H1 (cell line): ENCODE measurements around the gene LAMC1. TPM values are rescaled to one million over a fixed set of nuclear protein-coding genes. Genes with fewer than 3 reads are reported as not detected.

Experiments used
- CTCF ChIA-PET: fragments of 300-600 bp; sonication (Branson Sonifier 250); formaldehyde crosslinking; loops from one replicate; lab custom pipeline; 2021; ENCODE audit not compliant: partially characterized antibody; lab: Charles Lee
- POLR2A ChIA-PET: fragments of 300-600 bp; sonication (Branson Sonifier 250); formaldehyde crosslinking; loops from one replicate; lab custom pipeline; 2021; ENCODE audit warnings: inconsistent platforms; ENCODE audit not compliant: partially characterized antibody; lab: Charles Lee
- DNase-seq, 2 experiments: peaks; one replicate each; pipeline versions ENCODE4 v3.0.0 to v3.0.0-alpha.2; 2010 to 2022; ENCODE audit warnings: low spot score in 2 of 2, low read depth in 1 of 2, mixed read lengths in 1 of 2
- FAIRE-seq: peaks from 2 replicates; lab custom pipeline; 2011; peaks lifted over from hg19 to GRCh38; lab: Jason Lieb, UNC
- H2AFZ ChIP-seq: 2 replicates; pipeline ENCODE4 v1.8.1; 2012; ENCODE audit warnings: low read length, inconsistent platforms
- H2AK5ac ChIP-seq: 2 replicates; pipeline ENCODE4 v1.6.1; 2013; ENCODE audit warnings: low read depth, low read length
- H2BK120ac ChIP-seq: replicated peaks from 2 replicates; pipeline ENCODE3; 2013; ENCODE audit warnings: low read depth, low read length, inconsistent platforms
- H2BK12ac ChIP-seq: 2 replicates; pipeline ENCODE4 v1.6.1; 2013; ENCODE audit warnings: low read depth, low read length
- H2BK15ac ChIP-seq: 2 replicates; pipeline ENCODE4 v1.6.1; 2013; ENCODE audit warnings: low read length
- H2BK20ac ChIP-seq: 2 replicates; pipeline ENCODE4 v1.6.1; 2013; ENCODE audit warnings: low read length
- H2BK5ac ChIP-seq: 2 replicates; pipeline ENCODE4 v1.6.1; 2013; ENCODE audit warnings: low read depth, low read length
- H3K14ac ChIP-seq: 2 replicates; pipeline ENCODE4 v1.6.1; 2013; ENCODE audit warnings: inconsistent platforms; ENCODE audit not compliant: insufficient read length
- H3K18ac ChIP-seq: 2 replicates; pipeline ENCODE4 v1.6.1; 2013; ENCODE audit warnings: low read length; ENCODE audit errors: extremely low read depth
- H3K23ac ChIP-seq: 2 replicates; pipeline ENCODE4 v1.6.1; 2013; ENCODE audit warnings: inconsistent platforms; ENCODE audit not compliant: insufficient read length
- H3K23me2 ChIP-seq: 2 replicates; pipeline ENCODE4 v1.6.1; 2013; ENCODE audit warnings: low read depth, low read length
- H3K27ac ChIP-seq: 2 replicates; pipeline ENCODE4 v1.6.1; 2011; ENCODE audit warnings: low read depth, low read length, inconsistent platforms
- H3K27me3 ChIP-seq, 4 experiments: replicated peaks in 1 of 4; 1 replicate in 1 of 4; 2 replicates in 3 of 4; pipeline versions ENCODE4 v1.6.1 to v1.8.1; 2011 to 2013; ENCODE audit warnings: low read length in 3 of 4, mild to moderate bottlenecking in 3 of 4, inconsistent platforms in 2 of 4, mixed read lengths in 2 of 4, moderate library complexity in 1 of 4; ENCODE audit not compliant: control insufficient read depth in 3 of 4, insufficient read depth in 3 of 4; ENCODE audit errors: extremely low read depth in 1 of 4
- H3K36me3 ChIP-seq, 4 experiments: 2 replicates each; pipeline versions ENCODE4 v1.6.1 to v1.8.1; 2011 to 2013; ENCODE audit warnings: mild to moderate bottlenecking in 4 of 4, low read length in 3 of 4, moderate library complexity in 2 of 4, control low read depth in 1 of 4, inconsistent platforms in 1 of 4; ENCODE audit not compliant: insufficient read depth in 4 of 4, control insufficient read depth in 2 of 4
- H3K4ac ChIP-seq: replicated peaks from 2 replicates; pipeline ENCODE3; 2013; ENCODE audit warnings: low read length, low read depth, mixed read lengths, inconsistent platforms; ENCODE audit not compliant: insufficient read length
- H3K4me1 ChIP-seq, 4 experiments: replicated peaks in 1 of 4; 1 replicate in 1 of 4; 2 replicates in 3 of 4; pipeline versions ENCODE4 v1.6.1 to v1.8.1; 2011 to 2013; ENCODE audit warnings: low read length in 3 of 4, inconsistent platforms in 2 of 4, mixed read lengths in 1 of 4; ENCODE audit not compliant: insufficient read depth in 4 of 4, control insufficient read depth in 3 of 4
- H3K4me2 ChIP-seq, 2 experiments: 2 replicates each; pipeline versions ENCODE4 v1.6.1 to v1.8.1; 2011 to 2013; ENCODE audit warnings: low read depth in 2 of 2, low read length in 2 of 2, control low read depth in 1 of 2, inconsistent platforms in 1 of 2, mild to moderate bottlenecking in 1 of 2; ENCODE audit not compliant: insufficient read depth in 1 of 2
- H3K4me3 ChIP-seq, 4 experiments: fragments of 200-600, 300-600 bp in 1 of 4; sonication (generic), shearing (Covaris generic), sonication (Bioruptor Twin) in 1 of 4; 2 replicates each; pipeline versions ENCODE4 v1.5.1 to v1.8.1; 2011 to 2016; ENCODE audit warnings: low read length in 4 of 4, low read depth in 3 of 4, control low read depth in 2 of 4, inconsistent platforms in 2 of 4, mild to moderate bottlenecking in 2 of 4, mixed read lengths in 1 of 4, moderate library complexity in 1 of 4; ENCODE audit not compliant: insufficient read depth in 2 of 4; ENCODE audit errors: extremely low read depth in 1 of 4
- H3K56ac ChIP-seq: replicated peaks from 2 replicates; pipeline ENCODE3; 2013; ENCODE audit warnings: low read depth, mild to moderate bottlenecking, mixed read lengths, low read length, inconsistent platforms; ENCODE audit not compliant: insufficient read length
- H3K79me1 ChIP-seq: 2 replicates; pipeline ENCODE4 v1.6.1; 2013; ENCODE audit warnings: low read depth, low read length, control low read depth
- H3K79me2 ChIP-seq, 2 experiments: 2 replicates each; pipeline versions ENCODE4 v1.6.1 to v1.8.1; 2012 to 2013; ENCODE audit warnings: low read length in 2 of 2, mild to moderate bottlenecking in 2 of 2, inconsistent platforms in 1 of 2; ENCODE audit not compliant: insufficient read depth in 2 of 2, control insufficient read depth in 1 of 2
- H3K9ac ChIP-seq, 4 experiments: replicated peaks in 1 of 4; 1 replicate in 1 of 4; 2 replicates in 3 of 4; pipeline versions ENCODE4 v1.6.1 to v1.8.1; 2011 to 2013; ENCODE audit warnings: low read depth in 3 of 4, low read length in 3 of 4, control low read depth in 2 of 4, mild to moderate bottlenecking in 2 of 4, moderate library complexity in 2 of 4, inconsistent platforms in 1 of 4; ENCODE audit errors: extremely low read depth in 1 of 4
- H3K9me3 ChIP-seq, 2 experiments: 2 replicates each; pipeline versions ENCODE4 v1.6.1 to v1.8.1; 2012 to 2013; ENCODE audit warnings: mild to moderate bottlenecking in 2 of 2, moderate library complexity in 2 of 2, control low read depth in 1 of 2, inconsistent platforms in 1 of 2, low read depth in 1 of 2, low read length in 1 of 2, mixed read lengths in 1 of 2; ENCODE audit not compliant: insufficient read depth in 2 of 2
- H4K20me1 ChIP-seq, 2 experiments: replicated peaks in 1 of 2; 2 replicates each; pipeline versions ENCODE3 to v1.8.1; 2011 to 2013; ENCODE audit warnings: inconsistent platforms in 2 of 2, low read length in 2 of 2, mild to moderate bottlenecking in 1 of 2; ENCODE audit not compliant: insufficient read depth in 2 of 2, control insufficient read depth in 1 of 2
- H4K5ac ChIP-seq: 2 replicates; pipeline ENCODE4 v1.6.1; 2013; ENCODE audit warnings: low read length, low read depth, mixed read lengths, inconsistent platforms; ENCODE audit not compliant: insufficient read length
- H4K8ac ChIP-seq: 2 replicates; pipeline ENCODE4 v1.8.0; 2013; ENCODE audit warnings: mild to moderate bottlenecking, moderate library complexity, low read length, inconsistent platforms; ENCODE audit not compliant: insufficient read depth; ENCODE audit errors: extremely low read depth
- H4K91ac ChIP-seq: replicated peaks from 2 replicates; pipeline ENCODE3; 2013; ENCODE audit warnings: low read length, mixed read lengths, inconsistent platforms; ENCODE audit not compliant: insufficient read length
- POLR2AphosphoS5 ChIP-seq: IDR thresholded peaks from 2 replicates; pipeline ENCODE4 v1.6.1; 2011; ENCODE audit warnings: low read depth, low read length
- polyA plus RNA-seq, 7 experiments: library from polyadenylated mRNA; depleted of rRNA in 3 of 7; stranded (reverse) in 5 of 7; unstranded in 2 of 7; fragments of >200 nt in 5 of 7; fragments of 200-250 nt in 2 of 7; gene quantifications; 1 replicate in 5 of 7; 2 replicates in 1 of 7; 4 replicates in 1 of 7; pipeline versions ENCODE4 v1.2.1 to v1.2.3, GENCODE V29; 2011 to 2013; ENCODE audit warnings: missing spikeins in 2 of 7, mixed read lengths in 2 of 7
- total RNA-seq: library from RNA; stranded (reverse); fragmentation: NEBNext Ultra II Directional; extraction: Animal tissue kit (Norgen Biotek cat#: 25700); gene quantifications from 2 replicates; pipeline ENCODE4 v1.2.1, GENCODE V29; 2021

Gene LAMC1
- total and polyA plus RNA-seq, 2 of the 8 experiments (the other 6 are each of a cell fraction or from before 2014, with no cell fraction given), result 47.6 to 90.3 TPM

DNA sequence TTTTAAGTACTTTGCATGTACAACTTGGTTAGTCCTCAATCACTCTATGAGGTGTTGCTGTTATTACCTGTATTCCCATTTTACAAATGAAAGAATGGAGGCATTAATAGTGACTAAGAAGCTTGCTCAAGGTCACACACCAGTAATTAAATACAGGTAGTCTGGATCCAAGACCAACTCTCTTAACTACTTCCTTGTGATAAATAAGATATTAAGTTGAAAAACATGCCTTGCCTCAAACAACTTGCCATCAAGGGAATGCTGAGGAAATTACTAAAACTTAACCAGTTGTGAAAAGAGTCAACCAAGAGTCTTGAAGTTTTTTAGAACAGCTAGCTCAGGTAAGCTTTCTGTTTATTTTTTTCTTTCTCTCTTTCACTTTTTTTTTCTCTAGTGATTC is 21.0 kb upstream of the LAMC1 start:
- no peak overlapping the region for H3K23ac ChIP-seq
- no peak overlapping the region for H3K56ac ChIP-seq
- ChIA-PET CTCF (interaction anchor here (0.6 kb wide), 1 partner anchor 135 kb away, joined by 4 read pairs; no protein-coding TSS in a partner anchor), POLR2A (no interaction called here)
- no peak overlapping the region for H3K14ac ChIP-seq
- H2BK20ac ChIP-seq, result no peak overlapping the region
- H3K27me3 ChIP-seq, result no peaks in the 10 kb centered on the region
- no peak overlapping the region for H4K8ac ChIP-seq
- H2BK5ac ChIP-seq, result no peak overlapping the region
- no peak for FAIRE-seq
- H3K36me3 ChIP-seq, result no peaks in the 10 kb centered on the region
- no peak overlapping the region for H4K91ac ChIP-seq
- H2AFZ ChIP-seq, result no peak overlapping the region
- H4K20me1 ChIP-seq, result no peaks in the 10 kb centered on the region
- no peak for DNase-seq
- no peak overlapping the region for H2BK12ac ChIP-seq
- no peaks in the 10 kb centered on the region for H3K4me1 ChIP-seq
- no peak for TF ChIP-seq POLR2AphosphoS5
- H4K5ac ChIP-seq, result no peak overlapping the region
- H3K9me3 ChIP-seq, result no peaks in the 10 kb centered on the region
- H2AK5ac ChIP-seq, result no peak overlapping the region
- H3K27ac ChIP-seq, result no peak overlapping the region
- H3K4ac ChIP-seq, result no peak overlapping the region
- H3K79me1 ChIP-seq, result no peaks in the 10 kb centered on the region
- H2BK120ac ChIP-seq, result no peak overlapping the region
- H3K4me2 ChIP-seq, result no peak overlapping the region
- no peak overlapping the region for H3K4me3 ChIP-seq
- H2BK15ac ChIP-seq, result no peak overlapping the region
- no peaks in the 10 kb centered on the region for H3K23me2 ChIP-seq
- H3K18ac ChIP-seq, result no peak overlapping the region
- H3K9ac ChIP-seq, result no peak overlapping the region
- H3K79me2 ChIP-seq, result no peaks in the 10 kb centered on the region
